ENCODE data around the gene RANBP1.

GRCh38 chr22:20145832-20146223 is 29.9 kb downstream of the RANBP1 start:
- TF ChIP-seq CTCF (IDR thresholded peaks at IDR 0.05) (no peak), POLR2A (IDR thresholded peaks at IDR 0.05) (no peak)
